KOPT-K1 (cell line): Measurements from ENCODE around the gene SCAP.
"Not testable (repeated sequence)": the region's sequence is repeated elsewhere in the genome, so short reads cannot be mapped to it uniquely, and the experiment has no call there.

ENCODE experiments used
- H3K27ac ChIP-seq: fragments of 200-600 bp; sonication (generic); 2 replicates; pipeline ENCODE4 v1.5.1; 2016; ENCODE audit warnings: antibody characterized with exemption, mild to moderate bottlenecking, low read depth, low read length; ENCODE audit not compliant: poor library complexity, severe bottlenecking
- H3K36me3 ChIP-seq: fragments of 200-600 bp; sonication (generic); 2 replicates; pipeline ENCODE4 v1.5.1; 2017; ENCODE audit warnings: antibody characterized with exemption, mild to moderate bottlenecking, low read length, moderate library complexity; ENCODE audit not compliant: insufficient read depth
- H3K9me3 ChIP-seq: fragments of 200-600 bp; sonication (generic); 2 replicates; pipeline ENCODE4 v1.5.1; 2017; ENCODE audit warnings: antibody characterized with exemption, low read length, mild to moderate bottlenecking; ENCODE audit not compliant: insufficient read depth, poor library complexity, severe bottlenecking

The SCAP gene

GRCh38 chr3:47464588-47464987 is 11.2 kb downstream of the SCAP start:
- Histone ChIP-seq H3K27ac (no peak overlapping the region), H3K36me3 (peaks cover 14% of the 10 kb centered on the region; the same call in 1 of the 2 replicates), H3K9me3 (peaks cover 18% of the 10 kb centered on the region)

- not testable (repeated sequence) for H3K36me3 ChIP-seq, H3K27ac ChIP-seq
- peaks cover 15% of the 10 kb centered on the region for H3K9me3 ChIP-seq
These were observed 16.1 kb downstream of the SCAP start for GRCh38 chr3:47459534-47460085.

GRCh38 chr3:47456984-47457383 is 18.8 kb downstream of the SCAP start:
- H3K9me3 ChIP-seq = peaks cover 15% of the 10 kb centered on the region
- H3K27ac ChIP-seq = no peak overlapping the region
- H3K36me3 ChIP-seq = peaks cover 6% of the 10 kb centered on the region; the same call in 1 of the 2 replicates

GRCh38 chr3:47455806-47456452 is 19.8 kb downstream of the SCAP start:
- H3K27ac ChIP-seq = no peak overlapping the region
- H3K9me3 ChIP-seq = peaks cover 12% of the 10 kb centered on the region
- H3K36me3 ChIP-seq = peaks cover 5% of the 10 kb centered on the region; the same call in 1 of the 2 replicates

- H3K9me3 ChIP-seq = peaks cover 16% of the 10 kb centered on the region
- H3K27ac ChIP-seq = no peak overlapping the region
- no peaks in the 10 kb centered on the region for H3K36me3 ChIP-seq
These were observed 23.1 kb downstream of the SCAP start for GRCh38 chr3:47452453-47453215.

- Histone ChIP-seq H3K9me3 (peaks cover 10% of the 10 kb centered on the region), H3K27ac (no peak overlapping the region), H3K36me3 (peaks cover 41% of the 10 kb centered on the region)
These were observed 31.6 kb downstream of the SCAP start for GRCh38 chr3:47444103-47444502.

GRCh38 chr3:47443611-47443995 is 32.1 kb downstream of the SCAP start:
- Histone ChIP-seq H3K27ac (no peak overlapping the region), H3K36me3 (peaks cover 46% of the 10 kb centered on the region), H3K9me3 (peaks cover 5% of the 10 kb centered on the region)

GRCh38 chr3:47441796-47442551 is 33.8 kb downstream of the SCAP start:
- Histone ChIP-seq H3K9me3 (no peaks in the 10 kb centered on the region), H3K27ac (no peak overlapping the region), H3K36me3 (peaks cover 55% of the 10 kb centered on the region)

GRCh38 chr3:47440131-47440530 is 35.6 kb downstream of the SCAP start:
- peaks cover 55% of the 10 kb centered on the region for H3K36me3 ChIP-seq
- H3K27ac ChIP-seq = no peak overlapping the region
- no peaks in the 10 kb centered on the region for H3K9me3 ChIP-seq

- H3K36me3 ChIP-seq = peaks cover 73% of the 10 kb centered on the region
These were observed 39.6 kb downstream of the SCAP start for GRCh38 chr3:47436180-47436579.

GRCh38 chr3:47434849-47435248 is 40.9 kb downstream of the SCAP start:
- no peak overlapping the region for H3K27ac ChIP-seq
- H3K36me3 ChIP-seq = peaks cover 73% of the 10 kb centered on the region
- no peaks in the 10 kb centered on the region for H3K9me3 ChIP-seq

More at GRCh38 chr3:47436180-47436579, 39.6 kb downstream of the SCAP start:
- H3K9me3 ChIP-seq = no peaks in the 10 kb centered on the region
- H3K27ac ChIP-seq = no peak overlapping the region

GRCh38 chr3:47433796-47434195 is 41.9 kb downstream of the SCAP start:
- H3K9me3 ChIP-seq = no peaks in the 10 kb centered on the region
- H3K27ac ChIP-seq = no peak overlapping the region
- H3K36me3 ChIP-seq = peaks cover 72% of the 10 kb centered on the region

GRCh38 chr3:47432673-47433072 is 43.1 kb downstream of the SCAP start:
- H3K36me3 ChIP-seq = peaks cover 73% of the 10 kb centered on the region
- H3K9me3 ChIP-seq = no peaks in the 10 kb centered on the region
- H3K27ac ChIP-seq = no peak overlapping the region

- H3K27ac ChIP-seq = no peak overlapping the region
- no peaks in the 10 kb centered on the region for H3K9me3 ChIP-seq
- H3K36me3 ChIP-seq = peaks cover 85% of the 10 kb centered on the region
These were observed 44.5 kb downstream of the SCAP start for GRCh38 chr3:47431225-47431624.

- H3K27ac ChIP-seq = no peak overlapping the region
- H3K9me3 ChIP-seq = no peaks in the 10 kb centered on the region
- peaks cover 91% of the 10 kb centered on the region for H3K36me3 ChIP-seq
These were observed 45.1 kb downstream of the SCAP start for GRCh38 chr3:47430606-47431005.
